Activated CD8-positive, alpha-beta T cell treated with anti-CD3 and anti-CD28 coated beads for 36 hours (primary cell): Measurements from ENCODE around the gene IDH2. TPM values are rescaled to one million over a fixed set of nuclear protein-coding genes. Genes with fewer than 3 reads are reported as not detected.

Experiments
- ATAC-seq: fragments of 200-7000 bp; cut with Tn5 transposase; one replicate; pipeline ENCODE4 v1.10.0; 2021; ENCODE audit warnings: mild to moderate bottlenecking, moderate library complexity
- CTCF ChIA-PET: fragments of 350-600 bp; sonication (Branson Sonifier 250); formaldehyde crosslinking; loops from one replicate; lab custom pipeline; 2021; ENCODE audit warnings: antibody characterized with exemption; lab: Charles Lee
- POLR2A ChIA-PET: fragments of 350-600 bp; sonication (Branson Sonifier 250); formaldehyde crosslinking; loops from one replicate; lab custom pipeline; 2021; ENCODE audit warnings: antibody characterized with exemption; lab: Charles Lee
- DNase-seq: peaks from one replicate; pipeline ENCODE4 v3.0.0-alpha.2; 2020
- H3K27ac Mint-ChIP-seq: one replicate; pipeline ENCODE4 v1.8.0; 2021; ENCODE audit warnings: mild to moderate bottlenecking, mixed read lengths
- H3K27me3 Mint-ChIP-seq: one replicate; pipeline ENCODE4 v1.8.0; 2021; ENCODE audit warnings: mixed read lengths
- H3K36me3 Mint-ChIP-seq: one replicate; pipeline ENCODE4 v1.8.0; 2021; ENCODE audit warnings: low read depth, mixed read lengths
- H3K4me1 Mint-ChIP-seq: one replicate; pipeline ENCODE4 v1.8.0; 2021; ENCODE audit warnings: low read depth, mixed read lengths
- H3K4me3 Mint-ChIP-seq: one replicate; pipeline ENCODE4 v1.8.0; 2021; ENCODE audit warnings: mild to moderate bottlenecking, moderate library complexity, mixed read lengths
- H3K9me3 Mint-ChIP-seq: one replicate; pipeline ENCODE4 v1.8.0; 2021; ENCODE audit warnings: mixed read lengths
- intact Hi-C: fragments of 100-400 bp; cut with micrococcal nuclease; formaldehyde crosslinking; loops from one replicate; pipeline ENCODE4 v1.10.0; 2022
- total RNA-seq, 2 experiments: library from RNA; stranded (reverse); gene quantifications; one replicate each; pipeline ENCODE4 v1.2.3, GENCODE V29; 2021
- TF ChIP-seq, protein P1 (sequence below): fragments of 200-600 bp; IDR thresholded peaks from one replicate; pipeline ENCODE4 v1.8.0; 2022; ENCODE audit warnings: antibody characterized with exemption, mild to moderate bottlenecking

IDH2 gene
- total RNA-seq, 2 experiments from 2014 or later, result 171 to 180 TPM

DNA sequence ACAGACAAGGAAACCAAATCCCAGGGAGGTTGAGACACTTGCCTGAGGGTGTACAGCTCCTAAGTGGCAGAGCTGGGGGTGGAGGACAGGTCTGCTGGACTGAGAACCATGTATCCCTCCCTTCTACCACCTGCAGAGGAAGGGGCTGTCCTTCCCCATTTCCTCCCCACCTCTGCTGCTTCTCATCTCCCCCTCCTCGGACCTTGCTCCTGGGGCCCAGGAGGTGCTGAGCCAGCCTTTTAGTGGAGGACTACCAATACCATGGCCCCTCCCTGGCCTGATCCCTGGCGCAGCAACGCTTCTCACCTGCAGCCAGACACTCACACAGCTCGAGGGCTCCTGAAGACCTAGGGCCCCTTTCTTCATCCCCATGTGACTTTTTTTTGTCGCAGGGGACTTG is 50.4 kb downstream of the IDH2 start:
- ATAC-seq (no peak), DNase-seq (no peak)
- H3K36me3 Mint-ChIP-seq, result no peaks in the 10 kb centered on the region
- peaks cover 4% of the 10 kb centered on the region for H3K4me1 Mint-ChIP-seq
- TF ChIP-seq, protein P1, sequence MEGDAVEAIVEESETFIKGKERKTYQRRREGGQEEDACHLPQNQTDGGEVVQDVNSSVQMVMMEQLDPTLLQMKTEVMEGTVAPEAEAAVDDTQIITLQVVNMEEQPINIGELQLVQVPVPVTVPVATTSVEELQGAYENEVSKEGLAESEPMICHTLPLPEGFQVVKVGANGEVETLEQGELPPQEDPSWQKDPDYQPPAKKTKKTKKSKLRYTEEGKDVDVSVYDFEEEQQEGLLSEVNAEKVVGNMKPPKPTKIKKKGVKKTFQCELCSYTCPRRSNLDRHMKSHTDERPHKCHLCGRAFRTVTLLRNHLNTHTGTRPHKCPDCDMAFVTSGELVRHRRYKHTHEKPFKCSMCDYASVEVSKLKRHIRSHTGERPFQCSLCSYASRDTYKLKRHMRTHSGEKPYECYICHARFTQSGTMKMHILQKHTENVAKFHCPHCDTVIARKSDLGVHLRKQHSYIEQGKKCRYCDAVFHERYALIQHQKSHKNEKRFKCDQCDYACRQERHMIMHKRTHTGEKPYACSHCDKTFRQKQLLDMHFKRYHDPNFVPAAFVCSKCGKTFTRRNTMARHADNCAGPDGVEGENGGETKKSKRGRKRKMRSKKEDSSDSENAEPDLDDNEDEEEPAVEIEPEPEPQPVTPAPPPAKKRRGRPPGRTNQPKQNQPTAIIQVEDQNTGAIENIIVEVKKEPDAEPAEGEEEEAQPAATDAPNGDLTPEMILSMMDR, result no peak
- POLR2A ChIA-PET, result no interaction called here
- no peaks in the 10 kb centered on the region for H3K27me3 Mint-ChIP-seq
- H3K9me3 Mint-ChIP-seq, result no peaks in the 10 kb centered on the region
- intact Hi-C loops, result no loop called here
- CTCF ChIA-PET, result no interaction called here
- H3K27ac Mint-ChIP-seq, result no peak overlapping the region
- H3K4me3 Mint-ChIP-seq, result no peak overlapping the region

DNA sequence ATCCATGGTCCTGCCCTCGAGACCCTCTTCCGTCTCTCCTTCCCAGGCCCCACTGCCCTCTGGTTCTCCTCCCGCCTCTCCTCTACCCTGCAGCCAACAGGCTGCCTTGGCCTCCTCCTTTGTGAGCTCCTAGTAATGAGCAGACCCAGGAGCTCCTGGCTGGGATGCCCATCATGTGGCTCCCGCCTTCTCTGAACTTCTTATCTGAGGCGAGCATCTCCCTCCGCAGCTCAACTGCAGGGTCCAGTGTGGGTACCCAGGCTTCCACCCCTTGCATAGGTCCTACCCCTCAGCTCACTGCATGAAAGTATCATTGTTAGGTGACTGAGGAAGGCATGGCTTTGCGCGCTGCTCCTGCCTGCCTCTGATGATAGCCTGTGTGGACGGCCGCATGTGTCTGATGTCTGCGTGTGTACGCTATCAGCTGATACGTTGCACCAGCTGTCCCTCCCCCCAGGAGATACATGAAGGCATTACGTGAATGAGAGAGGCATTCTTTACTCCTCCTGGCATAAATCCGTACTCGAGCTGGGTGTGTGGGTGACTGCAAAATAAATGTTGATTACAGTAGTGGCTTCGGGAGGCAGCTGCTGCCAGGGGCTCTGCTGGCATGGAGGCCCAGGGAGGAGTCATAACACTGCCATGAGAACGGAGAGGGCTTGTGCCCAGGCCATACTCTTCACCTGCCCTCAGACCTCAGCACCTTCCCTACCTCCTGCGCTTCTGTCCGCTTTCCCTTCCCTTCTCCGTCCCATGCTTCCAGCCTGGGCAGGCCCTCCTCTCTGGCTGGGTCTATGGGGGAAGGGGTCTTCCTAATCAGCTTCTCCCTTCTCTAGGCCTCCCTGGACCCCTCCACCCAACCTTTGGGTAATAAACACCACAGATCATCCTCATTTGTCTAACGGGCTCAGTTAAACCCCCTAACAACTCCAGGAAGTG is 52.3 kb downstream of the IDH2 start:
- ChIA-PET POLR2A (no interaction called here), CTCF (interaction anchor here (1.2 kb wide), 1 partner anchor 22 kb away, joined by 3 read pairs; no protein-coding TSS in a partner anchor)
- no peak for ATAC-seq
- Mint-ChIP-seq H3K27ac (peak overlapping the region; percentile 13), H3K4me1 (peaks cover 4% of the 10 kb centered on the region), H3K27me3 (no peaks in the 10 kb centered on the region), H3K4me3 (no peak overlapping the region), H3K36me3 (no peaks in the 10 kb centered on the region), H3K9me3 (no peaks in the 10 kb centered on the region)
- DNase-seq, result no peak
- TF ChIP-seq, protein P1, result no peak
- intact Hi-C loops, result no loop called here

DNA sequence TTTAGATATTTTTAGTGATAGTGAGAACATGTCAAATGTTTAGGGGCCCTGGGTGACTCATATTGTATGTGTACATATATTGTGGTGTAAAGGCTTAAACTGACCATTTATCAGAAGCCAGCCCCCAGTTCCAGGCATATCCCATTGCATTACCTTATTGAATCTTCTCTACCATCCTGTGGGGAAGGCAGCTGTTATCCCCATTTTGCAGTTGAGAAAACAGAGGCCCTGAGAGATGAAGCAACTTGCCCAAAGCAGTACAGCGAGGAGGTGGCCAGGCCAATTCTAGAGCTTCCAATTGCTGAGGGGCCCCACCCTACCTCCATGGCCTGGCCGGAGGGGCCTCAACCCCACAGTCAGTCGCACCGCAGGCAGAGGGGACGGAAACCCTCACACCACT is 53.2 kb downstream of the IDH2 start:
- DNase-seq, result no peak
- H3K4me1 Mint-ChIP-seq, result peaks cover 4% of the 10 kb centered on the region
- H3K27me3 Mint-ChIP-seq, result no peaks in the 10 kb centered on the region
- intact Hi-C loops, result no loop called here
- H3K36me3 Mint-ChIP-seq, result no peaks in the 10 kb centered on the region
- no peak overlapping the region for H3K27ac Mint-ChIP-seq
- no peak for ATAC-seq
- ChIA-PET CTCF (interaction anchor here (1.6 kb wide), 1 partner anchor 151 kb away, joined by 4 read pairs; no protein-coding TSS in a partner anchor), POLR2A (interaction anchor here (1.0 kb wide), 1 partner anchor 21 kb away, joined by 4 read pairs; no protein-coding TSS in a partner anchor)
- no peaks in the 10 kb centered on the region for H3K9me3 Mint-ChIP-seq
- TF ChIP-seq, protein P1, result no peak
- H3K4me3 Mint-ChIP-seq, result no peak overlapping the region

DNA sequence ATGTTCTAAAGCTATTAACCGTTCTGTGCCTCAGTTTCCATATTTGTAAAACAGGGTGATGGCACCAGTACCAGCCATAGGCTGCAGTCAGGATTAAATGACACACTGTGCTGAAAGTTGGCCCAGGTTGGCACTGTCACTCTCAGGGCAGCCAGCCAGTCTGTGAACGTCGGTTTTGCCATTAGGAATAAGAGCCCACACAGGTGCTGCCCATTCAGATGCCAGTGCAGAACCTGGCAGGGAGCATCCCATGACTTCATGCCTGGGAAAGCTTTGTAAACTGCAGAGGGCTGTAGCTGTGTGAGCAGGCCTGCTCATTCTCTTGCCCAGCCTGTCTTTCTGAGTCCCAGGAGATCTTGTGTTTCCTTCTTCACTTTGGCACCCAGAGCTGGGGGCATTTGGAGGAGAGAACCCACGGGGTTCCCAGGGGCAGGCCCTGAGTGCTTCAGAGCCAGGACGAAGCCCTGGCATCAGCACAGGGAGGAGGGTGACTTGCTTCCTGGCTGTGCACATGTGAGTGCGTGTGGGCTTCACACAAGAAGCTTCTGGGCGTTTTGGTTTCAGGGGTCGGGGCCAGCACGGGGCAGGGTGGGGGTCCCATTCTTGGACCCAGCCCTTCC is 54.2 kb downstream of the IDH2 start:
- H3K27ac Mint-ChIP-seq, result no peak overlapping the region
- no peaks in the 10 kb centered on the region for H3K27me3 Mint-ChIP-seq
- intact Hi-C loops, result no loop called here

More for the DNA sequence above, 54.2 kb downstream of the IDH2 start:
- POLR2A ChIA-PET, result interaction anchor here (1.0 kb wide), 1 partner anchor 20 kb away, joined by 4 read pairs; no protein-coding TSS in a partner anchor
- DNase-seq (no peak), ATAC-seq (no peak)
- H3K4me3 Mint-ChIP-seq, result no peak overlapping the region
- H3K9me3 Mint-ChIP-seq, result no peaks in the 10 kb centered on the region
- CTCF ChIA-PET, result interaction anchor here (0.6 to 1.6 kb wide), 3 partner anchors 18 to 150 kb away, joined by 3 to 4 read pairs (median 4); no protein-coding TSS in a partner anchor
- TF ChIP-seq, protein P1, result no peak
- H3K4me1 Mint-ChIP-seq, result peaks cover 4% of the 10 kb centered on the region
- no peaks in the 10 kb centered on the region for H3K36me3 Mint-ChIP-seq
